Karpas-422 (cell line): ENCODE data around the gene SRA1. TPM values are rescaled to one million over a fixed set of nuclear protein-coding genes. Genes with fewer than 3 reads are reported as not detected.

Experiments used
- DNase-seq: peaks from one replicate; pipeline ENCODE4 v3.0.0-alpha.2; 2015
- H2AFZ ChIP-seq: fragments of 200-600 bp; sonication (generic); 2 replicates; pipeline ENCODE4 v1.6.1; 2014; ENCODE audit warnings: antibody characterized with exemption, low read length, mixed read lengths
- H3K27ac ChIP-seq: fragments of 200-600 bp; sonication (generic); 2 replicates; pipeline ENCODE4 v1.5.1; 2014; ENCODE audit warnings: mild to moderate bottlenecking, low read length, moderate library complexity
- H3K27me3 ChIP-seq: fragments of 200-600 bp; sonication (generic); 2 replicates; pipeline ENCODE4 v1.6.1; 2014; ENCODE audit warnings: low read length, mixed read lengths
- H3K36me3 ChIP-seq: fragments of 200-600 bp; sonication (generic); 2 replicates; pipeline ENCODE4 v1.6.1; 2014; ENCODE audit warnings: low read length, mixed read lengths; ENCODE audit not compliant: insufficient read depth
- H3K4me1 ChIP-seq: fragments of 200-600 bp; sonication (generic); 2 replicates; pipeline ENCODE4 v1.6.1; 2014; ENCODE audit warnings: mild to moderate bottlenecking, low read length, mixed read lengths
- H3K4me2 ChIP-seq: fragments of 200-600 bp; sonication (generic); 2 replicates; pipeline ENCODE4 v1.6.1; 2014; ENCODE audit warnings: low read length, low read depth, mild to moderate bottlenecking; ENCODE audit not compliant: poor library complexity, severe bottlenecking
- H3K4me3 ChIP-seq: fragments of 200-600 bp; sonication (generic); 2 replicates; pipeline ENCODE4 v1.5.1; 2014; ENCODE audit warnings: mild to moderate bottlenecking, antibody characterized with exemption, low read length, mixed read lengths
- H3K79me2 ChIP-seq: fragments of 200-600 bp; sonication (generic); 2 replicates; pipeline ENCODE4 v1.6.1; 2014; ENCODE audit warnings: mild to moderate bottlenecking, low read length, mixed read lengths
- H3K9ac ChIP-seq: fragments of 200-600 bp; sonication (generic); 2 replicates; pipeline ENCODE4 v1.6.0; 2014; ENCODE audit warnings: low read length
- H3K9me2 ChIP-seq: fragments of 200-600 bp; sonication (generic), shearing (Covaris generic); replicated peaks from 2 replicates; pipeline ENCODE4 v1.6.0; 2014; ENCODE audit warnings: mild to moderate bottlenecking, low read length, moderate library complexity; ENCODE audit not compliant: insufficient read depth
- H3K9me3 ChIP-seq: fragments of 300-700, 200-600 bp; sonication (generic); 2 replicates; pipeline ENCODE4 v1.6.1; 2014; ENCODE audit warnings: low read length, mixed read lengths
- H4K20me1 ChIP-seq: fragments of 200-600 bp; sonication (generic); 2 replicates; pipeline ENCODE4 v1.6.1; 2014; ENCODE audit warnings: mild to moderate bottlenecking, antibody characterized with exemption, low read length, low read depth; ENCODE audit not compliant: insufficient read depth
- total RNA-seq: library from RNA; depleted of rRNA; stranded (reverse); fragments of >200 nt; shearing (Covaris generic); gene quantifications from 2 replicates; pipeline ENCODE4 v1.2.3, GENCODE V29; 2014; ENCODE audit warnings: low replicate concordance

Gene SRA1
- total RNA-seq, 1 experiment from 2014 or later: 27.1 TPM

DNA sequence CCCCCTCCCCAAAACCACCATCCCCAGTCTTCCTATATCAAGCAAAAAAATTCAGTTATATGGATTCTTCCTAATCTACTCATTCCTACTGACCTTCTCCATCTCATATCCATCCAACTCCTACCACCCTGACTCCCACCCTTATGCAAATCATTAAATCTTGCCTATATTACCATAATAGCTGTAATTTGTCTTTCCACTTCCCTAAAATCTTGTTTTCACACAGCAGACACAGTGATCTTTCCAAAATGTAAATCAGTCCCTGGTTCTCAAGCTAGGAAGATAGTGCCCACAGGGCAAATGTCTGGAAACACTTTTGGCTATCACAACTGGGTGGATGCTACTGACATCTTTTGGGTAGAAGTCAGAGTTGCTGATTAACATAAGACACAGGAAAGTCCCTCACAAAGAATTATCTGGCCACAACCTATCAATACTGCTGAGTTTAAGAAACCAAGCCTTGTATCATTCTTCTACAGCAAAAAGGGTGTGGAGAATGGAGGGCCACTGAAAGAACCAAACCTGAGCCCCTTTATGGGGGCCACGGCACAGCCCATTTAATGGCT lies 1.4 kb downstream of the SRA1 start:
- Histone ChIP-seq H3K4me1 (peaks cover 47% of the 10 kb centered on the region), H3K27me3 (no peaks in the 10 kb centered on the region), H3K9ac (peak overlapping the region; percentile 92), H3K27ac (peak overlapping the region; percentile 72), H2AFZ (no peak overlapping the region), H3K36me3 (peaks cover 25% of the 10 kb centered on the region; the same call in 1 of the 2 replicates), H3K4me2 (peak overlapping the region; percentile 86), H4K20me1 (no peaks in the 10 kb centered on the region), H3K9me3 (no peaks in the 10 kb centered on the region), H3K4me3 (peak overlapping the region; percentile 89), H3K79me2 (peaks cover 59% of the 10 kb centered on the region), H3K9me2 (no peaks in the 10 kb centered on the region)
- peak; percentile 56 for DNase-seq

GRCh38 chr5:140554454-140554853 lies 2.8 kb downstream of the SRA1 start:
- Histone ChIP-seq H3K36me3 (peaks cover 35% of the 10 kb centered on the region), H3K9ac (no peak overlapping the region), H3K9me3 (no peaks in the 10 kb centered on the region), H2AFZ (no peak overlapping the region), H4K20me1 (no peaks in the 10 kb centered on the region), H3K4me1 (peaks cover 46% of the 10 kb centered on the region), H3K9me2 (no peaks in the 10 kb centered on the region), H3K4me2 (peak overlapping the region; percentile 86), H3K4me3 (no peak overlapping the region), H3K27me3 (no peaks in the 10 kb centered on the region), H3K79me2 (peaks cover 59% of the 10 kb centered on the region), H3K27ac (no peak overlapping the region)
- DNase-seq: no peak

DNA sequence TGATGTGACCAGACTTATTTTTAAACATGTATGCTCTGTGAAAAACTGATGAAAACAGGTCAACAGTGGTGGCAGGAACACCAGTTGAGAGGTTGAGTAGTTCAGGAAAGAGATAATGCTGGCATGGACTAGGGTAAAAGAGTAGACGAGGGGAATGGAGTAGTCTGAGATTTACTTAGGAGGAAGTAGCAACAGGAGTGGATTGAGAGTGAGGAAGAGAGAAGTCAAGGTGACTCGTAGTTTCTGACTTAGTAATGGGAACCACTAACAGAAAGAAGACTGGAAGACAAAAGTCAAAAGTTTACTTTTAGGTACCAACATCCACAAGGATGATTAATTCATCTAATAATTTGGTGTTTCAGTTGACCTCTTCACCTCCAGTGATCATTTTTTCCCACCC lies 3.6 kb downstream of the SRA1 start:
- Histone ChIP-seq H2AFZ (no peak overlapping the region), H4K20me1 (no peaks in the 10 kb centered on the region), H3K36me3 (peaks cover 43% of the 10 kb centered on the region), H3K4me1 (peaks cover 46% of the 10 kb centered on the region), H3K27me3 (no peaks in the 10 kb centered on the region), H3K79me2 (peaks cover 66% of the 10 kb centered on the region), H3K9me3 (no peaks in the 10 kb centered on the region), H3K27ac (no peak overlapping the region), H3K4me2 (no peak overlapping the region), H3K9me2 (no peaks in the 10 kb centered on the region), H3K9ac (no peak overlapping the region), H3K4me3 (no peak overlapping the region)
- DNase-seq: no peak

DNA sequence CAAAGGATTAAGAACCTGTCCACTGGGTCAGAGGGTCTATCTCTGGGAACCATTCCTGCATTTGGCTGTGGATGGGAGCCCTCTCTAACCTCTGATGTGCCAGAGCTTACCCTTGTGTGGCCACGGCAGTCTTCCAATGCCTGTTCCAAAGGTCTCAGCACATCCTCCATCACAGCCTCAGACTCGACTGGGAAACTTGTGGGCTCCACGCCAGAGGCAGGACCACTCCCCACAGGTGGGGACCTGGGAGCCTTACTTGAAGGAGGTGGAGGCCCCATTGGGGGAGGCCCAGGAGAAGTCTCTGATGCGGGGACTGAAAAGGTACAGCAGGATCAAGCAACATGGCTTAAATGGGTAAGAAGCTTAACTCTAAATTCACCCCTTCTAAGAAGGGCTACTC lies 5.4 kb downstream of the SRA1 start:
- Histone ChIP-seq H2AFZ (no peak overlapping the region), H3K27me3 (no peaks in the 10 kb centered on the region), H3K4me2 (no peak overlapping the region), H4K20me1 (no peaks in the 10 kb centered on the region), H3K9ac (no peak overlapping the region), H3K27ac (no peak overlapping the region), H3K4me1 (peaks cover 50% of the 10 kb centered on the region), H3K36me3 (peaks cover 47% of the 10 kb centered on the region), H3K4me3 (no peak overlapping the region), H3K9me3 (no peaks in the 10 kb centered on the region), H3K79me2 (peaks cover 71% of the 10 kb centered on the region), H3K9me2 (no peaks in the 10 kb centered on the region)
- no peak for DNase-seq

- no peaks in the 10 kb centered on the region for H3K27me3 ChIP-seq
- no peak for DNase-seq
- H3K4me3 ChIP-seq: no peak overlapping the region
- no peaks in the 10 kb centered on the region for H3K9me2 ChIP-seq
- H2AFZ ChIP-seq: no peak overlapping the region
- peaks cover 56% of the 10 kb centered on the region for H3K79me2 ChIP-seq
- no peak overlapping the region for H3K4me2 ChIP-seq
- peaks cover 42% of the 10 kb centered on the region for H3K4me1 ChIP-seq
- no peaks in the 10 kb centered on the region for H4K20me1 ChIP-seq
- no peak overlapping the region for H3K27ac ChIP-seq
- H3K9ac ChIP-seq: no peak overlapping the region
- H3K9me3 ChIP-seq: no peaks in the 10 kb centered on the region
- peaks cover 46% of the 10 kb centered on the region for H3K36me3 ChIP-seq
These were observed 6.9 kb downstream of the SRA1 start for GRCh38 chr5:140550147-140551079.

GRCh38 chr5:140549237-140550144 lies 7.8 kb downstream of the SRA1 start:
- Histone ChIP-seq H2AFZ (no peak overlapping the region), H3K4me1 (peaks cover 35% of the 10 kb centered on the region), H3K36me3 (peaks cover 47% of the 10 kb centered on the region), H3K4me2 (no peak overlapping the region), H4K20me1 (no peaks in the 10 kb centered on the region), H3K9ac (no peak overlapping the region), H3K9me2 (no peaks in the 10 kb centered on the region), H3K4me3 (no peak overlapping the region), H3K9me3 (no peaks in the 10 kb centered on the region), H3K27me3 (no peaks in the 10 kb centered on the region), H3K27ac (no peak overlapping the region), H3K79me2 (peaks cover 47% of the 10 kb centered on the region)
- peak; percentile 59 for DNase-seq

GRCh38 chr5:140548791-140549190 lies 8.5 kb downstream of the SRA1 start:
- no peak overlapping the region for H2AFZ ChIP-seq
- H3K4me1 ChIP-seq: peaks cover 28% of the 10 kb centered on the region

More at GRCh38 chr5:140548791-140549190, 8.5 kb downstream of the SRA1 start:
- Histone ChIP-seq H3K27ac (peak overlapping the region; percentile 48; the same call in 1 of the 2 replicates), H3K79me2 (peaks cover 40% of the 10 kb centered on the region), H3K4me2 (no peak overlapping the region), H3K27me3 (no peaks in the 10 kb centered on the region), H3K4me3 (no peak overlapping the region), H3K9me2 (no peaks in the 10 kb centered on the region), H3K9me3 (no peaks in the 10 kb centered on the region), H4K20me1 (no peaks in the 10 kb centered on the region), H3K9ac (peak overlapping the region; percentile 72), H3K36me3 (peaks cover 48% of the 10 kb centered on the region)
- DNase-seq: no peak
